DMS53 (cell line): ENCODE results near the gene RPL7A.

Experiments
- DNase-seq: peaks from one replicate; lab custom pipeline; 2025; lab: John Stamatoyannopoulos, UW

Gene RPL7A

DNA sequence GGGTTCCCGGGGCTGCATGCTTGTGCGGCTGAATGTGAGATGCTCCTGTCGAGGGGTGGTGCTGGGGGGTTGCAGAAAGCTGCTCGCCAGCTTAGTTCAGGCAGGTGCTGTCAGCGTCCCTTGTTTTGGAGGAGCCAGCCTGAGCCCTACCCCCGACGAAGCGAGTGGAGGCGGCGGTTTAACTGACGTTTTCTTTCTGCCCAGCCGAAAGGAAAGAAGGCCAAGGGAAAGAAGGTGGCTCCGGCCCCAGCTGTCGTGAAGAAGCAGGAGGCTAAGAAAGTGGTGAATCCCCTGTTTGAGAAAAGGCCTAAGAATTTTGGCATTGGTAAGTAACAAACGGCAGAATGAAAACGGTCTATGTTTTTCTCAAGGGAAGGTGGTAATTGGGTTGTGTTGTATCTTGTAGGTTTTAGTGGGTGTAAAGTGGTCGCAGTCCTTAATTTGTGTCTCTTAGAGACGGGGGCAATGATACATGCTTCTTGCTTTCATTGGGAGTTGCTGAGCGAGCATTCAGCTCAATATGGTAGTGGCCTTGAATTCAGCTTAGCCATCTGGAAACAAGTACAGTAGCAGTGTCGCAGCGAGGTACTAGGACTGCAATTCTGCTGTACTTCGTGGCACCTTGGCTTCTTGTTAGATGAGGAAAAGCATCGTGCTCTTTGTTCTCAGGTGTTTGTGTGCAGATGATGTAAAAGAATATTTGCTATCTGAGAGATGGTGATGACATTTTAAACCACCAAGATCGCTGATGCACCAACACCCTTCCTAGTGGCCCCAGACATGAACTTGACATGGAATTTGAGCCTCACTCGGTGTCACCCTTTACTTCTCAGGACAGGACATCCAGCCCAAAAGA lies 928 bp downstream of the RPL7A start:
- peak; percentile 63 for DNase-seq

DNA sequence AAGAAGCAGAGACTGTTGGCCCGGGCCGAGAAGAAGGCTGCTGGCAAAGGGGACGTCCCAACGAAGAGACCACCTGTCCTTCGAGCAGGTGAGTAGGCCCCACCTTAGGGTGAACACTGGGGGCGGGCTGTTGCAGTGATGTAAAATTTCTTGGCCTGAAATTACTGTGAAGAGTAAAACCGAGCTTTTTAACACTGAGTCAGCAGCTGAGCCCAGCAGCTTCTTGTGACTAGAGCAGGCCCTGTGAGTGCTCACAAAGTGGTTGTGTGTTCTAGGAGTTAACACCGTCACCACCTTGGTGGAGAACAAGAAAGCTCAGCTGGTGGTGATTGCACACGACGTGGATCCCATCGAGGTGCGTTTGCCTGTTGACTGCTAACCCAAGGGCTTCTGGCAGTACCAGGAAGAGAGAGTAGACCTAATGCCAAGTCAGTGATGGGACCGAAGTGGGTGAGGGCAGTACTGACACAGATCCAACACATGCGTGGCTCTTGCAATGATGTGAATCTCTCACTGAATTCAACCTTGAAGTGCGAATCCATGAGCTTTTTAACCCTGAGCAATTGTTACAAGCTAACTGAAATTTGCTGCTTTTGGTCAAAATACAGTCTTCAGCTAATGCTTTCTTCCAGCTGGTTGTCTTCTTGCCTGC lies 2.1 kb downstream of the RPL7A start:
- no peak for DNase-seq

DNA sequence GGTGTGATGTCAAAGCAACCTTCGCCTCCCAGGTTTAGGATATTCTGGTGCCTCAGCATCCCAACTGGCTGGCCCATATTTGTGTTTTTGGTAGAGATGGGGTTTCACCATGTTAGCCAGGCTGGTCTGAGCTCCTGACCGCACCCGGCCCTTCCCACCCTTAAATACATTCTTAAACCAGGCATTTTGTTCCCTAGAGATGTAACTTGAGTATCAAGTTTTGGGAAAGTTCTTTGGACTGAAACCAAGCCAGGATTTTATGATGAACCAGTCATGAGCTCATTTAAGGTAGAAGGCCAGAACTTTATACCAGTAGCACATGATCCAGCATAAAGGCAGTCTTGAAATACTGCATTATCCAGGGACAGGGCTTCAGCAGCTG lies 3.5 kb downstream of the RPL7A start:
- no peak for DNase-seq

DNA sequence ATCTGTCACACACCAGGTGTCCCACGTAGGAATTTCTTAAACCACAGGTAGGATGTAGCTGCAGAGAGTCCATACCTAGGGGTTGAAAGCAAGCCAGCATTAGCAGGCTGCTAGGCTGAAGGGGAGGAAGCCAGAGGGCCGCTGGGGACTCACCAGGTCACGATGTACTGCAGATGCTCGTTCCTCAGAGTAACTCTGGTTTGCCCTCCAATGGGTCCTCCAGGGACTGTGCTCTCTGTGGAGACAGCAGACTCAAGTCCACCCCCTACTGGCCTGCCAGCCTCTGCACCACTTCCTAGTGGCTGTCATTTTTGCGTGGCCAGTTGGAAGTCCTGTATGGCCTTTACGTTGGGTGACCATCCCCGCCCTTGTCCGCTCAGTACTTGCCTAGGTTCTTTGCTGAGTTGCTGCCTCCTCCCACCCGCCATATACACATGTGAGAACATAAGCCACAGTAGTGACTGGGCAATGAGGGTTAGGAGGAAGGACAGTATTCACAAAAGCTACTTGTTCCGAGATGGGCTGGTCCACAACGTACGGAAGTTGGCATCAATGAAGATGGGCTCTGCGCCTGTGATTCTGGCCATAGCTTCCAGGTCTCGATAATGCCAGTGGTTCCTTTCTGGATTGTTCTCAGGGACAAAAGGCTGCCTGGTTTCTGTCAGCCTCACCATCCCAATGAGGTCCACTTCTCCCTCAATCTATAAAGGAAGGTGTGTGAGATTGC lies 4.1 kb downstream of the RPL7A start:
- DNase-seq, result peak; percentile 83

- DNase-seq, result no peak
Observed at GRCh38 chr9:133352635-133353340, 4.8 kb downstream of the RPL7A start.

DNA sequence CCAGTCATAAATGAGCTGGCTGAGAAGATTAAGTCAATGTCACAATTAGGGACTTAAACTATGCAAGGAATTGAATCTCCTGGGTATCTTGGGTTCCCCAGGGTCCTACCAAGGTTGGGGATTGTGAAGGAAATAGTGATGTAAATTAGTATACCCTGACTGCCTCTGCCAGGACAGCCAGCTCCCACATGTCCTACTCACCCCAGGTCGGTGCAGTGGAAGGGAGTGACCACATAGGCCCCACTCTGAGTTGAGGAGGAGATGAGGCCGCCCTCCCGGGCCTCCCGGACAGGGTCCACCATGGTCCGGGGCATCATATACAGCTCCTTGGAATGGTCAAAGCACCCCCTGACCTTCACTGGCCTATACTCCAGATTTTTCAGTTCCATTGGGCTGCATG lies 5.5 kb downstream of the RPL7A start:
- no peak for DNase-seq

GRCh38 chr9:133354766-133355165 lies 6.7 kb downstream of the RPL7A start:
- DNase-seq, result no peak

- peak; percentile 77 for DNase-seq
Observed at GRCh38 chr9:133355881-133356357, 7.9 kb downstream of the RPL7A start.

GRCh38 chr9:133356391-133357091 lies 8.5 kb downstream of the RPL7A start, which contains the start of the genes SURF1 and SURF2:
SURF1 (minus strand) TSS chr9:133356487; CDS start chr9:133356453, 34 bp downstream.
SURF2 (plus strand) TSS chr9:133356550; CDS start chr9:133356593, 43 bp downstream.
- peak; percentile 94 for DNase-seq

DNA sequence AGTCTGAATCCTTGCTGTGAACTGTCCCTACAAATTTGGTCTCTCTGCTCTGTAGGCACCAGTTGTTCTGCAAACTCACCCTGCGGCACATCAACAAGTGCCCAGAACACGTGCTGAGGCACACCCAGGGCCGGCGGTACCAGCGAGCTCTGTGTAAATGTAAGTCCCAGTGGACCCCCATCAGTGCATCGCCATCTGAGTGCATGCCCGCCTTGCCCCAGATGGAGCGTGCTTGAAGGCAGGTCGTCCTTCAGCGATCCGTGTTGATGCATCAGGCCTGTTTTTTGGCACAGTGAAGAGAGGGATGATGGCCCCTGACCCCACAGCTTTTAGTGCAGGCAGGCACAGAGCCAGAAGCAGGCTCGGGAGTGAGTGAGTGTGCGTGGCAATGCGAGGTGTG lies 9.6 kb downstream of the RPL7A start:
- no peak for DNase-seq

GRCh38 chr9:133359399-133360175 lies 11.6 kb downstream of the RPL7A start:
- peak; percentile 41 for DNase-seq

GRCh38 chr9:133360400-133361393 lies 12.7 kb downstream of the RPL7A start:
- DNase-seq, result no peak

- DNase-seq, result no peak
Observed at GRCh38 chr9:133361507-133362092, 13.6 kb downstream of the RPL7A start.

DNA sequence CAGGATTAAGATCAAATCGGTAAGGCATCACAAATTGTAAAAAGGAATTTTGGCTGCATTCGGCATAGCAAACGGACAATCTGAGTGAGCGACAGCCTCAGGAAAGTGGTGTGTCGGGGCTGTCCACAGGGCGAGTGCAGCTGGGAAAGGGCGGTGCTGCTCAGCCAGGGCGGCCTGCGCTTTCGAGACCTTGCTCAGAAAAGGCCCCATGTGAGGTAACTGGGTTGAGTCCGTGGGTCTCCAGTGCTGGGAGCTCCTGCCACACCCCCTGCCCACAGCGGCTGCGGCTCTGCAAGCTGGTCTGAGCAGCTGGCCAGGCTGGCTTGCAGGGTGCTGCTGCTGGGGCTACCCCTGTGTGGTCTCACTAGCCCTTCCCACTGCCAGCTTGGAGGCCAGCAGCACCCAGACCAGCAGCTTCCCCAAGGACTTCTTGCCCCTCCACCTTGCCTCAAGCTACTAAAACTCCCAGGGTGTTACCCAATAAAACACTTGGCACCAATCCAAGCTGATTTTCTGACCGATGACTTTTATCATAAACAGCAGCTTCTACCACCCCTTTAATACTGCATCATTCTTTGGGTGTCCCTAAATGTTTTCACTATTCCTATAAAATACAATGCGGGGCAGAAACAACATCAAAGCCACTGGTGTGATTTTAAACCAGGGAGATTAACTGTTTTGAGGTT lies 14.5 kb downstream of the RPL7A start:
- DNase-seq, result no peak

DNA sequence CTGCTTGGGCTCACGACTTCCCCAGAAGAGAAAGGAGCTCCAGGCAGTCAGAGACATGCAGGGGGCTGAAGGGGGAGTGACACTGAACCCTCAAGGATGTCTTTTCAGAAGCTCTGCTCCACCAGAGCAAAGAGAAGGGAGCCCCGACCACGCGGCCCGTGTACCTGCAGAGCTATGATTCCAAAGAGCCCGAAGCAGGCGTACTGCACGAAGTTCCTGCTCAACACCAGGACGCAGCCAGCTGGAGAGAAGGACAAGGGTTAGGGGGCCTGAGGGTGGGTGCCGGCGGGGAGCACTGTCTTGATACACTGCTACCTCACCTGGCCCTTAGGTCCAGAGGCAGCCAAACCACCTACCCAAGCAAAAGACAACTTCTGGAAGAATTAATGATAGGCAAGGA lies 18.4 kb downstream of the RPL7A start:
- no peak for DNase-seq

- no peak for DNase-seq
Observed at GRCh38 chr9:133367221-133367620, 19.2 kb downstream of the RPL7A start.

DNA sequence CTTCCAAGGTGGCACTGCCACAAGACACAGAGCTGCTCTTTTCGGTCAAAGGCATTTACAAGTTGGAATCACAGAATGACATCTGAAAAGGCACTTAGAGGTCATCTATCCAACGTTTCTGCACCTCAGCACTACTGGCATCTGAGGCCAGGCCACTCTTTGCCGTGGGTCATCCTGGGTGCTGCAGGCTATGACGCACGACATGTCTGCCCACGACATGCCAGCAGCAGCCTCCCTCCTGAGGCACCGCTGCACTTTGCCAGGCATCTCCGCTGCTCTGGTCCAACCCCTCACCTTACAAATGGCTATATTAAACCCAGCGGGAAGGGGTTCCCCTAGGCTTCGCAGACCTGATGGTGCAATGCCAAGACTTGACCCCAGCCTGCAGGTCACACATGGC lies 19.8 kb downstream of the RPL7A start:
- DNase-seq, result no peak

- peak; percentile 57 for DNase-seq
Observed at GRCh38 chr9:133368249-133368881, 20.3 kb downstream of the RPL7A start.
